GM21423 (cell line): ENCODE results near the gene SLC24A5.

ENCODE experiments used
- ATAC-seq: cut with Tn5 transposase; IDR thresholded peaks from one replicate; pipeline ENCODE4 v1.9.1; 2021; ENCODE audit warnings: mild to moderate bottlenecking, moderate library complexity; ENCODE audit not compliant: unreplicated experiment

The SLC24A5 gene

DNA sequence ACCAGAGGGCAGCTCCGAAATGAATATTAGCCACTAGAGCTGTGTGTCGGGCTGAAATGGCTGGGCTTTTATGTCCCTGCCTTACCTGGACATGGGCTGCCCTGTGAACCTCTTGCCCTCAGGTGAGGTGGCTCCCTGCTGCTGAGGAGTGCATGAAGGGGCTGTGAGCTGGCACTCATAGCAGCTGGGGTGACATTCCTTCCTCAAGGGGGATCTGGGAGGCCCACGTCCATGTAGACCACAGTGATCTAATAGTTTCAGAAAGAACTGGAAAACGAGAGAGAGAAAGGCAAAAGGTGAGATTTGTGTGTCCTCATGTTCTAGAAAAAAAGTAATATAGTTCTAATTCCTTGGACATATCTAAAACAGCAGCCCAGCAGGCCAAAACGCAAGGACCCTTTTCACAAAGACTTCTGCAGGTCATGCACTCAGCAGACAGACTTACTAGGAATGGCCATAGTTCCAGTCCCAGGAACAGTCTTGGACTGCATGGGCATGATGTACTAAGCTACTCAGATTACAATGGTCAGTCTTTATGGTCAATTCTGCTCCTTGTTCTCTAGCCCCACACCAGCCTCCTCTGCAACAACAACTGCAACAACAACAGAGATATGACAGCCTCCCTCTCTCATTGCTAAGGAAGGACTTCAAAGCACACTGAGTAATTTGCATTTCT, 10.8 kb upstream of the SLC24A5 start:
- ATAC-seq: no peak

DNA sequence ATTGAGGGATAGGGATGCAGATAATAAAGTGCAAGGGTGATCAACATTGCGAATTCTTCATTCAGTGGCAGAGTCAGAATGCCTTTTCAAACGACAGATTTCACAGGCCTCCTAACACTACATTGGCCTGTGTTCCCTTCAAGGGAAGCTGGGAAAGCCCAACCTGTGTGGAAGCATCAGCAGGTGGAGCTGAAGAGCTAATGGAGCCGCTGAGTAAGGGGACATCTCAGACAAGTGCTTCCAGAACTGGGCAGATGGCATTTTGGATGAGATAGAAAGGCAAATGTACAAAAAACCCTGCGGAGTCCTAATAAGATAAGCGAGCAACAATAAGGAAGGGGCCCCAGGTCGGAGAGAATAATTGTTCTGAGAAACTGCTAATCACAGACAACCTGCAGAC, 8.5 kb upstream of the SLC24A5 start:
- no peak for ATAC-seq

DNA sequence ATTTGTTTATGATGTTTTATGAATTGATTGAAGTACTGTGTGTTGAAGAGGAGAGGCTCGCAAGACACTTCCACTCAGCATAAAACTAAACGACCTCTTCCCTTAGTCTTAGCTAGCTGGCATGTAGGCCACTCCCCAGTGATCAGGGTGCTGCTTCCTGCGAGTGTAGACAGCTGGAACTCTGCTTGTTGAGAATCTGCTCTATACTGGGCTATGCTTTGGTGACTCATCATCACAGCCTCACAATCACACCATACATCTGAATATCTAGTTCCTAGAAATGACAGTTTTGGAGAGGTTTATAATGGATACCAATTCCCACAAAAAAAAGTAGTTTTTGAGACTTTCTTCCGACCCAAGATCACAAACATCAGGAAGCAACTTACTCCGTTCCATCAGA, 1.5 kb upstream of the SLC24A5 start:
- no peak for ATAC-seq

DNA sequence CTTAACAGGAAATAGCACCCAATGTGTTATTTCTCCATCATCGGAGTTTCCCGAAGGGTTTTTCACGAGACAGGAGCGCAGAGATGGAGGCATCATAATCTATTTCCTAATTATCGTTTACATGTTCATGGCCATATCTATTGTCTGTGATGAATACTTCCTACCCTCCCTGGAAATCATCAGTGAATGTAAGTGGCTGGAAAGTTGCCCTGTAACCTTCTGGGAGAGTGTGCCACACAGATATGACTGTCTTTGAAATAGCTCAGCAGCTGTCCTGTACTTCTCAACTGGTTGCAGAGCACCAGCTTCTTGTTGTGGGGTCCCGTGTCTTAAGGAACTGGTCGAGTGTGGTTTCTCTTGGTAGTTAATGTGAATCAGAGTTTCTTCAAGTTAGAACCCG, 1.1 kb downstream of the SLC24A5 start:
- ATAC-seq: no peak

DNA sequence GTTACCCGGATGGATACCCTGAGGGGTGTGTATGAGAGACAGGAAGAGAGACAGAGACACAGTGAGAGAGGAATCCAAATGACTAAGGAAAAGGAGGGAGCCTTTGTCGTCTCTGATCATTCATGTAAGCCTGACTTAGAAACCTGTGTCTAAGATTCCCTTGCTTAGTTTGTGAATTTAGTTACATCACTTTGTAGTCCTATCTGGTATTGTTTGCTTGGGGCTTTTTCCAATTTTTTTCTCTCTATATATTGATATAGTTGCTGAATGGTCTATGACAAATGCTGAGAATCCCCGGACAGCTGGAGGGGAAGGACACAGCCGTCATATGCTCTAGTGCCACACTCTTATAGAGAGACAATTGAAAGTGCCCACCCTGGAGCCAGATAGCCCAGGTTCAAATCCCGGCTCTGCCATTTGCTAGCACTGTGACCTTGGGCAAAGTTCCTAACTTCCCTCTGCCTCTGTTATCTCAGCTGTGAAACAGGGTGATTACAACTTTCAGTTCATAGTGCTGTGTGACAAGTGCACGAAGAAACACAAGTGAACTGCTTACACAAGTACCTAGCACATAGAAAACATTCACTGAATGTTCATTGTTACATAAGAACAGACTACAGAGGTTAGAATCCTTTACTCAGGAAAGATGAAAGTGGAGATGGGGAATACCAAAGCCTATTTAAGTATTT, 6.0 kb downstream of the SLC24A5 start:
- no peak for ATAC-seq

DNA sequence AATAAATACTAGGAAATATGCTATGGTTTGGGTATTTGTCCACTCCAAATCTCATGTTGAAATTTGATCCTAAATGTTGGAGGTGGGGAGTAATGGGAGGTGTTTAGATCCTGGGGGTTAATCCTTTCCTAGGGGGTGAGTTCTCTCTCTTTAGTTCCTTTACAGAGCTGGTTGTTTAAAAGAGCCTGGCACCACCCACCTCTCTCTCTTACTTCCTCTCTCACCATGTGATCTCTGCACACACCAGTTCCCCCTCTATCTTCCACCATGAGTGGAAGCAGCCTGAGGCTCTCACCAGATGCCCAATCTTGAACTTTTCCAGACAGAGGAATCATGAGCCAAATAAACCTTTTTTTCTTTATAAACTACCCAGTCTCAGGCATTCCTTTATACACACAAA, 10.5 kb downstream of the SLC24A5 start:
- ATAC-seq: no peak

DNA sequence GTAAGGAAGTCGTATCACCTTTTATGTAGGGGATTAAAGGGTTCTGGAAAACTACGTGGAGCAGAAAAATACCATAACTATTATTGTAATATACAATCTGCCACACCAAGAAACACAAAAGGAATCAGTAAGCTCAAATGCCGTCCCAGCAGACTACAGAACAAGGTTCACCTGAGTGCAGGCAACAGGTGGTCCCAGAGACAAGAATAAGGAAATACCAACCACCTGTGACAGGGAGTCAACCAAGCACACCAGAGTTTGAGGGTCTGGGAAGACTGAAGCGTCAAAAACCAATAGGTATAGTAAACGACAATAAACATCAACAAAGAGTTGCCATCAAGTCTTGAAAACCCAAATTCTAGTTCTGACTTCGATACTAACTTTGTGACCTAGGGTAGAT, 12.1 kb downstream of the SLC24A5 start:
- no peak for ATAC-seq

DNA sequence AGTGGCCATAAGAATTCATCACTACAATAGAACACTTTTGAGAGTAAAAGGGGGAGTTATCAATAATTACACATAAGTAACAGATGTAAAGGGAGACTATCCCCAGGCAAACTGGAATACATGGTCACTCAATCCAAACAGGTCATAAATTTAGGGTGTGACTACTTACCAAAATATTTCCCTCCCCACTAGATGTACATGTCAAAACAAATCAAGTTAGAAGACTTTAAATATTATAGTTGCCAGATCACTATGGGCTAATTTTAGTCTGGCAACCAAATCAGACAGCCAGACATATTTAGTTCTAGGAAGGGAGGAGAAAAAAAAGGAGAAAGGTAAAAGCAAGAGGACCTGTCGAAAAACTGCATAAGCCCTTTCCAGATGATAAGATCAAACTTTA, 23.1 kb downstream of the SLC24A5 start:
- ATAC-seq: no peak

DNA sequence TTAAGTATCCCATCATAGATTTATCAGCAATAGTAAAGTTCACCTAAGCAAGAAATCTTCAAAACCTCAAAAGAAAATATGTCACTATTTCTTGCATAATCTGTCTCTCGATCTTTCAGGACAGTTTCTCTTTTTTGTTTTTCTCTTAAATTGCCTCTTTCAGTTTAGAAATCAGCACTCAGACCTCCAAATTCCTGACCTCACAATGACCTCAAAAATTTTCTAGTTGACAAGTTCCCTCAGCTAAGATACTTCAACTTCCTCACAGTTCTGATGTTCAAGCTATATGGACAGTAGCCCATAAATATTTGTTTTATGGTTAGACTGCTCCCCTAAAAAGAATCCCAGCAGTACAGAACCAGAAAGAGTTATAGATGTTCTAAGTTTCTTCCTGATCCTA, 24.1 kb downstream of the SLC24A5 start:
- ATAC-seq: peak; percentile 85

DNA sequence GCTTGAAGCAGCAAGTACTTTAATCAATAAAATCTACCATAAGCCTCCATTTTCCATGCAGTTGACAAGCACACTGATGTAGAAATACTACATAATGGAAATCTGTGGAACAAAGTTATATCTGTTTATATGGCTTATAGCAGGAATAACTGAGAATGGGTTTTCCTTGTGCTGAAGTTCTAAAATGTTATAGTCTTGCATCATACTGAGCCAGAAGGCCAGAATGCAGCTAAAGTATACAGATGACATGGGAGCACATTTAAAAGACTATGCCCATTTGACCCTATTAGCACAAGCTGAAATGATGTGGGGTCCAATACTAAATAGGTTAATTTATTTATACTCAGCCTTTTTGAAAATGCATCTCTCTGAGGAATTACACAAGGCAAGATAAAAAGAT, 25.1 kb downstream of the SLC24A5 start:
- ATAC-seq: no peak

DNA sequence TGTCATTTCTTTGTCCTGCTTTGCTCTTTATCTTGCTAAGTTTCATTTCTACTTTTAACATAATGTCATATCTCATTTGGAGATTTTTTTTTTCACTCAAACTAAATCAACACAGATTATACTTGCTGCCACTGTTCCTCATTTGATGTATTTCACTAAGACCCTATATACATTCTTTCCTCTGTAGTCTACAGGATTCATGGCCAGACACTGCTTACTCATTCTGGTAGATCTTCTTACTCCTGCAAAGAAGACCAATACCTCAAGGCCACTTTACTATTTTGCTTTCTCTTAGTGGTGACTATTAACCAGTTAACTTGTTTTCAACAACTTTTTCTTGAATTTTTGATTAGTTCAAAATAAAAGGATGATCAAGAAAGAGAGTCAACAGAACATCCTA, 26.6 kb downstream of the SLC24A5 start:
- ATAC-seq: no peak

DNA sequence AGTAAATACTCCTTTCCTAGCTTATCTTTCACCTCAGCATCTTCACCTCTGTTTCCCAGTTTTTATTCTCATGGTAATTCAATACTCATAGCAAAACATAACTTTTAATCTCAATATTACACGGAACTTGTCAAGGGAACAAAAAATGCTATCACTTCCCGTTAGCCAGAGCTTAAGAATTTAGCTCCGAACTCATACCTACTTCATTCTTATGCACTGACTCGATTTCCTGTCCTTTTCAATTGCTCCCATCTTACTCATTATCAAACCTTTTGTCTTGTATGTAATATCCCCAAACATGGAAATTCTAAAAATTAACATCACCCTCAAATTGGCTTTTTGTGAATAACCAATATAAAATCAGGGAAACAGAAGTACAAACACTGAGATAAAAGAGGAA, 29.1 kb downstream of the SLC24A5 start:
- ATAC-seq: no peak

DNA sequence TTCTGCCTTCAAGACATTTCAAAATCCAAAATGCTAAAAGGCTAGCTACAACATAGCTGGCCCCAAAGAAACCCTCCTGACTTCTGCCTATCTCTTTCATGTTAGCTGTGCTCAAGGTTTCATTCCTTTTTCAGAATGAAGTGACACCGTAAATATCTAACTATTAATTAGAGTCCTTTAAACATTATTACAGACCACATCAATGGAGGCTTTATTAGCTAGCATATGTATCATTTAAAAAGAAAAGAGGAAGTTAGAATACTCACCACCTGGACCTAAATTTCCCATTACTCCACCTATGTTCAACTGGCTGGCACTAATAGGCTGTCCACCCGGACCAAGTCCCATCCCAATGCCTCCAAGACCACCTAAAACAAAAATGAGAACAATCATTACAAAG, 32.7 kb downstream of the SLC24A5 start:
- ATAC-seq: no peak

DNA sequence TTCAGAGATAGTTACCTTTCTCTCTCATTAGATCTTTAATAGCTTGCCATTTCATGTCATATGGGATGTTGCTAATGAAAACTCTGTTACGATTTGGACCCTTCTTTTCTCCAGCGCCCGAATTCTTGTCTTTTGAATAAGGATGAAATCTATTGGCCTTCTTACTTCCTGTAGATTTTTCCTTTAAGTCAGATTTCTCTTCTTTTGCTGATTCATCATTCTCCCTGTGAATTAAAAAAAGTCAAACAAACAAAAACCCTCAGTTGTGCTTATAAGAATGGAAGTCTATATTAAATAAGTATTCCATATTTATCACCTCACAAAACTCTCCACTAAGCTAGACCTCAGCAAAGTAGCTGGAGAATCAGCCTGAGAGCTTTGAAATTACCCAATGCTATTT, 47.8 kb downstream of the SLC24A5 start:
- no peak for ATAC-seq

DNA sequence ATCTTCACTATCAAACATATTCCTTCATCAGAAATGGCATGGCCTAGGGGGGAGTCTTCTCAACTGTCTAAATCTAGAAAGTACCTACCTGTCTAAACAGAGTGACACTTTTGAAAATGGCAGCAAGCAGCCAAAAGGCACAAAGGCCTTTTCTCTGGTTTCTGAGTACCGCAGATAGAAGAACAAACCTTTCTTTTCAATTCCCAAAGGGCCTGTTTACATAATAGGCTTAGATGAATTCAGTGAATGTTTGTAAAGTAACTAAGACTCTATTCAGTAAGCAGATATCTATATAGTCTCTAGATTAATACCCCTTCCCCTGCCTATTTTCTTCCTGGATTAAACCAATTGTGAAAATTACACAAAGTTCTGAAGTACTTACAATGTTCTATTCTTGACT, 50.2 kb downstream of the SLC24A5 start:
- ATAC-seq: no peak

DNA sequence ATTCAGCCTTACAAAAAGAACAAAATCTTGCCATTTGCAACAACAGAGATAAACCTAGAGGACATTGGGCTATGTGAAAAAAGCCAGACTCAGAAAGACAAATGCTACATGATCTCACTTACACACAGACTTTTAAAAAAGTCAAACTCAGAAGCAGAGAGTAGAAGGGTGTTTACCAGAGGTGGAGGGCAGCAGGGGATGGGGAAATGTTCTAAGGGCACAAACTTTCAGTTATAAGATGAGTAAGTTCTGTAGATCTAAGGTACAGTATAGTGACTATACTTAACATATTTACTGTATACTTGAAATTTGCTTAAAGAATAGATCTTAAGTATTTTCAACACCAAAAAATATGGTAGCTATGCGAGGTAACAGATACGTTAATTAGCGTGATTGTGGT, 54.3 kb downstream of the SLC24A5 start:
- ATAC-seq: no peak

DNA sequence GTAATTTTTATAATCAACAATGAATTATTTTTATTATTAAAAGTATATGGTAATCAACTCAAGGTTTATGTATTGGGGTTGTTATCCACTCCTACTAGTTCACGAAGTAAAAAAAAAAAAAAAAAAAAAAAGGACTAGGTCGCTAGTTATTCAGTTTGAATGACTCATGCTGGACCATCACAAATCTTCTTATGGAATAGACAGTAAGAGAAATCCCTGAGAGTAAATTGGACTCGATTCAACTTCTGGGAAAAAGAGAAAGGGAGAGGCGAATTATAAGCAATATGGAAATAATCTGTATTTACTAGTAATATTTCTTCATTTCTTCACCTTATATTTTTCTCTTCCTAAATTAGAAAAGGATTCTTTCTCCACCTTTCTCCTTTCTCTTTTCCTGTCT, 55.3 kb downstream of the SLC24A5 start:
- ATAC-seq: no peak

DNA sequence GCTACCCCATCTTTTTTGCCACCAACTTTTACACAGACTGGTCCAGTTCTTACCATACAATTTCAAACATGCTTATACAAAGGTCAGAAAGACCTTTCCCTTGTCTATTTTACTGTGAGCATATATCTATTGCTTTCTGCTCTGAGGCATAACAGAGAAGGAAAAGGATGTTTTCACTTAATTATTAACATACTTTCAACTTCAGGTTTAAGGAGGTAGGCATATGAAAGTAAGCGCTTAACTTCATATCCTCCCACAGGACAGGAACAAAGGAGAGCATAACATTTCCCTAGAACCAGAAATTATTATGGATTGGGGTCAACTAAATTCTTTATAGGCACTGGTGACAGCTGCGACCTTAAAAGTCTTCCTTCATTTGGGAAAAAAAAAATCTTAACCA, 56.2 kb downstream of the SLC24A5 start:
- ATAC-seq: peak; percentile 44

DNA sequence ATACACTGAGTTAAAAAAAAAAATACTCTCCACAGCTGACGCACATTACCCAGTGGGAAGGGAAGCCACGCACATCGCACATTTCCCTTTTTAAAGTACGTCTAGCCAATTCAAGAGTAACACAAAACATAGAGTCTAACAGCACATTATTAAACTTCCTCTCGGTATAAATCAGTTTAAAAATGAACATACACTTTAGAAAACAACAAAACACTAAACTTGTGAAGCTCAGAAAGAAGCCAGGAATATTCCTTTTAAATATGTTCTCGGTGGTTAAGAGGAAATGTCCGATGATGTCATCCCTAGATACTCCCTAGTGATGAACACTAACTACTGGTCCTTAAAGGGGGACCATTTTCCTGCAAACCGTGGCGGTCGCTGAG, 56.6 kb downstream of the SLC24A5 start:
- peak; percentile 59 for ATAC-seq

DNA sequence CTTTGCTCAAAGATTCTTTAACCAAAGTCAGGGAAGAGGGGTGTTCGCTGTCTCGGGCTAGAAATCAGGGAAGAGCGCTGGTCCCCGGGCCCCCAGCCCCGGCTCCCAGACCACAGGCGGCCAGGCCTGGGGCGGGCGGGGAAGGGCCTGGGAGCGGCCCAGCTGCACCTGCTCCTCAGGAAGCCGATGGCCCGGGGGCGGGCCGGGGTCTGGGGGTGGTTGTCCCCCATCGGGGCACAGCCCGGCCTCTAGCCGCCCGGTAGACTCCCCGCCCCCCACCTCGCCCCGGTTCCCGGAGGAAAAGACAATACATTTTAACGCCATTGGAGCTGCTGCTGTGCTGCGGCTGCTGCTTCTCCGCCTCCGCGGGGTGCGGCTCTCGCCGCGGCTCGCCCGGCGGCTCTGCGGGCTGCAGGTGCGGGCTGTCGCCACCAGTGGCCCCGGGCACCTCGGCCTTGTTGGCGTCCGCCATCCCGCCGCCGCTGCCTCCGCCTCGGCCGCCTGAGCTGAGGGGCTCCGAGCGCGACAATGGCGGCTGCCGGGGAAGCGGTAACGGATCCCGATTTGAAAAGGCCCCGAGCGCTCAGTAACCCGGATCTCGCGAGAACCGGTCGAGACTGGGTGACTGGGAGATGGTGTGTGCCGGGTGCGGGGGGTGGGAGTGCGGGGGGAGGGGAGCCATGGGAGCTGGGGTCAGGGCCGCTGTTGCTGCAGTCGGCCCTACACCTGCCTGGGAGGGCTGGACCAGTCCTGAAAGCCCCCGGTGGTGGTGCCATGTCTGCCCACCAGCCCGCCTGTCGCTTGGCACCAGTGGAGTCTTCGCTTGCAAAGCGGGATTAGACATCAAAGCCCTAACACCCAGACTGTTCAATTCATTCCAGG, 57.2 kb downstream of the SLC24A5 start, which contains the start of gene MYEF2:
Gene MYEF2, minus strand, starts transcription at position 530 of the 882 bp plus-strand sequence. Its CDS starts 58 bp downstream, at position 472.
- ATAC-seq: peak; percentile 62

DNA sequence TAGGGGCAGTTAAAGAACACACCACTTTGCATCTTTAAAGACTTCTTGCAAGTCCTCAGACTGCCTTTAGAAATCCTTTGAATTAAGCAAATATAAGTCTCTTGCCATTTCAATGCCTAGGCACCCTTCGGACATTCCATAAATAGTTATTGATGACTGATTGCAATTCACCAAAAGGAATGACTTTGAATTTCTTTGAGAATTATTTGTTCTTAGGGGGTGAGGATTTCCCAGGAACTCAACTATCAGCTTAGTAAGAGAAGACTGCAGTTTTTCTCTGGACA, 57.8 kb downstream of the SLC24A5 start:
- ATAC-seq: no peak

DNA sequence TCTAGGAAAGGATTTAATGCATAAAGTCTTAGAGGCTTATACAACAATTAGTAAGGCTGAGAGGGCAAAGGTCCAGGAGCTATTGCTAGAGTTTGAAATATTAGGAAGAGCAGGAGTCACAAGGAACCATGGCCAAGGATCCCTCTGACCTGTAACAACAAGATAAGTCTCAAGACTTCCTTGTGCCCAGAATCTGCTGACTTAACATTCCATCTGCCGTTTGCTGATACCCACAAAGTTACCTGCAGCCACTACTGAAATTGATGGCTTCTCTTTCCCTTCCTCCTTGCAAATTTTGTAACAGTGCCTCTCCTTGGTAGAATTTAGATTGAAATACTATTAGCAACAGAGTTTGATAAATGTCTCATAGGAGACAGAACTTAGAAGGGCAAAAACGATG, 62.0 kb downstream of the SLC24A5 start:
- no peak for ATAC-seq
